GM13977 (cell line): Measurements from ENCODE around the gene TNS1.

Experiments
- DNase-seq: peaks from one replicate; pipeline ENCODE4 v3.0.0; 2012; ENCODE audit warnings: low spot score
- CTCF ChIP-seq: IDR thresholded peaks from 2 replicates; pipeline ENCODE4 v1.5.1; 2012; ENCODE audit warnings: mild to moderate bottlenecking, control low read depth; ENCODE audit not compliant: insufficient read depth; ENCODE audit errors: extremely low read depth, missing control alignments
- in situ Hi-C: fragments of 300-500 bp; cut with MboI; formaldehyde crosslinking; loops from one replicate; pipeline ENCODE4 v1.12.0; 2022; ENCODE audit warnings: low sequenced_read_pairs, low pct_unique_long_range_greater_than_20kb, mixed read lengths, inconsistent platforms; ENCODE audit not compliant: unreplicated experiment

Gene TNS1

GRCh38 chr2:217751192-217751591 is 251.6 kb downstream of the TNS1 start:
- no peak for DNase-seq
- in situ Hi-C loops: no loop called here

More at GRCh38 chr2:217751192-217751591, 251.6 kb downstream of the TNS1 start:
- no peak for TF ChIP-seq CTCF
